ENCODE results near the gene LAMA1.
A peak's percentile ranks its signal among the peaks of the same experiment; 100 is the strongest.
"Not testable (repeated sequence)": the region's sequence is repeated elsewhere in the genome, so short reads cannot be mapped to it uniquely, and the experiment has no call there.

The LAMA1 gene, protein sequence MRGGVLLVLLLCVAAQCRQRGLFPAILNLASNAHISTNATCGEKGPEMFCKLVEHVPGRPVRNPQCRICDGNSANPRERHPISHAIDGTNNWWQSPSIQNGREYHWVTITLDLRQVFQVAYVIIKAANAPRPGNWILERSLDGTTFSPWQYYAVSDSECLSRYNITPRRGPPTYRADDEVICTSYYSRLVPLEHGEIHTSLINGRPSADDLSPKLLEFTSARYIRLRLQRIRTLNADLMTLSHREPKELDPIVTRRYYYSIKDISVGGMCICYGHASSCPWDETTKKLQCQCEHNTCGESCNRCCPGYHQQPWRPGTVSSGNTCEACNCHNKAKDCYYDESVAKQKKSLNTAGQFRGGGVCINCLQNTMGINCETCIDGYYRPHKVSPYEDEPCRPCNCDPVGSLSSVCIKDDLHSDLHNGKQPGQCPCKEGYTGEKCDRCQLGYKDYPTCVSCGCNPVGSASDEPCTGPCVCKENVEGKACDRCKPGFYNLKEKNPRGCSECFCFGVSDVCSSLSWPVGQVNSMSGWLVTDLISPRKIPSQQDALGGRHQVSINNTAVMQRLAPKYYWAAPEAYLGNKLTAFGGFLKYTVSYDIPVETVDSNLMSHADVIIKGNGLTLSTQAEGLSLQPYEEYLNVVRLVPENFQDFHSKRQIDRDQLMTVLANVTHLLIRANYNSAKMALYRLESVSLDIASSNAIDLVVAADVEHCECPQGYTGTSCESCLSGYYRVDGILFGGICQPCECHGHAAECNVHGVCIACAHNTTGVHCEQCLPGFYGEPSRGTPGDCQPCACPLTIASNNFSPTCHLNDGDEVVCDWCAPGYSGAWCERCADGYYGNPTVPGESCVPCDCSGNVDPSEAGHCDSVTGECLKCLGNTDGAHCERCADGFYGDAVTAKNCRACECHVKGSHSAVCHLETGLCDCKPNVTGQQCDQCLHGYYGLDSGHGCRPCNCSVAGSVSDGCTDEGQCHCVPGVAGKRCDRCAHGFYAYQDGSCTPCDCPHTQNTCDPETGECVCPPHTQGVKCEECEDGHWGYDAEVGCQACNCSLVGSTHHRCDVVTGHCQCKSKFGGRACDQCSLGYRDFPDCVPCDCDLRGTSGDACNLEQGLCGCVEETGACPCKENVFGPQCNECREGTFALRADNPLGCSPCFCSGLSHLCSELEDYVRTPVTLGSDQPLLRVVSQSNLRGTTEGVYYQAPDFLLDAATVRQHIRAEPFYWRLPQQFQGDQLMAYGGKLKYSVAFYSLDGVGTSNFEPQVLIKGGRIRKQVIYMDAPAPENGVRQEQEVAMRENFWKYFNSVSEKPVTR (N-terminal part only)

DNA sequence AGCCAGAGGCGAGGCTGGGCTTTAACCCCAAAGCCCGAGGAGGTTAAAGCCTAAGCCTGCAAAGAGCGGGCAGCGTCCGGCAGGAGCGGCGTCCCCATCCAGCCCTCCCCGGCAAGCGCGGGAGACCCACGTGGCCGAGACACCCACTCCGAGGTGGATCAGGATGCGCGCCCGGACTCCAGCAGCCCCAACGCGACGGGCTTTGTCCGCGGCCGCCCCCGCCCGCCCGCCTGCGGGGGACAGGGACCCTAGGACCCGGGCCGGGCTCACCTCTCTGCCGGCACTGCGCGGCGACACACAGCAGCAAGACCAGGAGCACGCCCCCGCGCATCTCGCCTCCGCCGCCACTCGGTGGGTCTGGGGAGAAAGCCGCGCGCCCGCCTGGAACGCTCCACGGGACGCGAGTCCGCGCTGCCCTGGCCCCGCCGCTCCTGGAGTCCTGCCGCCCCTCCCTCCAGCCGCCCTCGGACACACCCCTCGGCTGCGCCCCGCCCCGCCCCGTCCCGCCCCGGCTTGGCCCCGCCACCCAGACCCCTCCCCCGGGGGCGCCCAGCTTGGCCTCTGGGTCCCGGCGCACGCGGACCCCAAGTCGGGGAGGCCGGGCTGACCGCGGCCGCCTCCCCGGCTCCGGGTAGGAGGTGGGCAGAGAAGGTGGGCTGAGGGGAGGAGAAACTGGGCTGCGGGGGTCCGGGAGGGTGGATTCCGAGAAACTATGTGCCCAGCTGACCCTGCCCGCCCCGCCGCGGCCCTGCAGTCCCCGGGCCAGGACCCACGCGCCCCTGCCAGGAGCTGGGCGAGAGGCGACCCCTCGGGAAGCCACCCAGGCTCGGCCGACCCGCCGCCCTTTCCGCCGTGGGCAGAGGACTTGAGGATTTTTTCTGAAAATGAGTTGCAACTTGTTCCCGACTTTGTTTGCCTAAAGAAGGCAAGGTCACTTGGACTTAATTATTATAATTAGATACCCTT lies at the start of gene LAMA1:
LAMA1 (minus strand) TSS at position 408 of the 966 bp plus-strand sequence; CDS start at position 331, 77 bp downstream.
- DNase-seq (ENCODE audit: low spot score), result peak; percentile 76

DNA sequence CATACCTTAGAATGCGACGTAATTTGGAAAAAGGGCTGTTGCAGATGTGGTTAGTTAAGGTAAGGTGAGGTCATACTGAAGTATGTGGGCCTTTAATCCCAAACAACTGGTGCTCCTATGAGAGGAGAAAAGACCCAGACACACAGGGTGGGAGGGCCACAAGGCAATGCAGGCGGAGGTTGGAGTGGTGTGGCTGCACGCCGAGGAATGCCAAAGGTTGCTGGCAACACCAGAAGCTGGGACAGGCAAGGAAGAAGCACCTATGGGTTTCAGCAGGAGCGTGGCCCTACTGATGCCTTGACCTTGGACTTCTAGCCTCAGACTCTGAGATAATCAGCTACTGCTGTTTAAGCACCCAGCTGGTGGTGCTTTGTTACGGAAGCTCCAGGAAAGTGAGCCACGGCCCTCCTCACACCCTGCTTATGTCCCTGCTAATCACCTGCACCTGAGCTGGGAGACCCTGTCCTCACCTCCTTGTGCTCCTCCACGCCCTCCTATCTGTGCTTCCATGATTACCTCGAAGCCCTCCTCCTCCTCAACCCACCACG lies 48.3 kb upstream of the LAMA1 start:
- no peak for DNase-seq (ENCODE audit: low spot score)

DNA sequence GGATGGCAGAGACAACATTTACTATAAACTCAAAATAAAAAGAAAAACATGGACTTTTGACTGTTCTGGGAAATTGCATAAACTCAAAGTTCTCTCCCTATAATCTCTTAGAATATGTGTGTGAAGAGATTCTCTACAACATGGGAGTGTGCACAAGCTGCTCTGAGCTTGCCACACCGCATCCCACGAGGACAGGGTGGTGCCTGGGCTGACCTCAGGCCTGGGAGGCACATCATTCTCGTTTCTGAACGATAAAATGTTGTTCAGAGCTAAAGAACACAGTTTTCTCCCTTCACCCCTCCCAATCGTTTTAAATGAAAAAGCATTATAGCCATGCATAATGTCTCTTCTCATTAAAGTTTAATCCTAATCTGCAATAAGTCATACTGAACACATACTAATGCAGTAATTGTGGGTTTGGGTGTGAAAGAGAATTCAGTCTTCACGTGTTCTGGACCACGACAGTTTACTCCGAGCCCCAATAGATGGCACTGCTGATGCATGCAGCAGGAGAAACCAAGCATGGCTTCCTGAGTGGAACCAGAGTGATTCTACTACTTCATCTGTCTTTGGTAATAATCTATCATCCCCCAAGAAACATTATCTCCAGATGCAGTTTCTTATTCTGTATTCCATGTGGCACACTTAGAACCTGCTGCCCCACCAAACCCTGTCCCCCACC lies 46.9 kb upstream of the LAMA1 start:
- DNase-seq (ENCODE audit: low spot score), result no peak

DNA sequence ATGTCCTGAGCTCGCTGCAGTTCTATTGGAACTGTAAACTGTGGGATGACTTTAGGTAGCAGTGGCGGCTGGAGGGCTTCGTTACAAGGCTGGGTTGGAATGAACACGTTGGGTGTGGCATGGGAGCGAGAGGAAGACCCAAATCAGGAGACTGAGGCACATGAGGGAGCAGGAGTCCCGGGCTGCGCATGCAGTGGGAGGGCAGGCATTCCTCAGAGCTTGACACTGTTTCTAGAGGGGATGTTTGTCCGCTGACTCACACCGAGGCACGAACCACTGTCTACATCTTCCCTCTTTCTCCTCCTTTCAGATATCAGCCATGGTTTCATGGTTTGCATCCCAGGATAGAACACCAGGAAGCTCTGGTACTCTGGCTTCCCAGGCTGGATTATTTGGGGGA lies 40.6 kb upstream of the LAMA1 start:
- DNase-seq (ENCODE audit: low spot score), result no peak

DNA sequence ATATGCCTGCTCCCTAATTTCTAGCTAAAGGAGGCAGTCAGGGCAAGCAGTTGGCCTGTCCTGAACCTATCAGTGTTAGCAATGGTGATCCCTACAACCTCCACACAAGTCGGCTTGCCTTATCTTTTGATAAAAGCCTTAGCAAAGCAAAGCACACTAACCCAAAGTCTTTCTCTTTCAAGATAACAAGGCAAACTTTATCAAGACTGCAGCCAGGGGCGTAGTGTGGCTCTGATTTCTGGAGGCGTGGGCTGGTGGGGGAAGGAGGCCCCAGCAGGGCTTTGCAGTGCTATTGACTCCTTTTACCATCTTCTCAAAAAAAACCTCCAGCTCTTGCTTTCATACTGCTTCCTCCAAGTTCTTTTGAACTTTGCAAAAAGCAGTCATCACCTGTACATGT lies 40.2 kb upstream of the LAMA1 start:
- DNase-seq (ENCODE audit: low spot score), result no peak

DNA sequence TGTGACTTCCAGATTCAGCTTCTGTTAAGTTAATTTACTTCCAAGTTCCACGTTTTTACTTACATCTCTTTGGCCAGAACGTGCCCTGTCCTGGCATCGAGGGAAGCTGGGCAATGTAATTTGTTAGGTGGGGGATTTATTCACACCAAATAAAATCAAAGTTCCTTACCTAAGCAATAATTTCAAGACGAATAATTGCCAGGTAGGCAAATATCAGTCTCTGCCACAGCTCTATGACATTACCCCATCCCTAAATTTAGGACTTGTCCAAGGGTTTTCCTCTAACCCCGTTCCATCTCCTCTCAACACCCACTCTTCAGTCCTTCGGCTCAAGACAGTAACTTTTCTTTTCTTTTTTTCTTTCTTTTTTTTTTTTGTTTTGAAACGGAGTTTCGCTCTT lies 38.3 kb upstream of the LAMA1 start:
- DNase-seq (ENCODE audit: low spot score), result no peak

DNA sequence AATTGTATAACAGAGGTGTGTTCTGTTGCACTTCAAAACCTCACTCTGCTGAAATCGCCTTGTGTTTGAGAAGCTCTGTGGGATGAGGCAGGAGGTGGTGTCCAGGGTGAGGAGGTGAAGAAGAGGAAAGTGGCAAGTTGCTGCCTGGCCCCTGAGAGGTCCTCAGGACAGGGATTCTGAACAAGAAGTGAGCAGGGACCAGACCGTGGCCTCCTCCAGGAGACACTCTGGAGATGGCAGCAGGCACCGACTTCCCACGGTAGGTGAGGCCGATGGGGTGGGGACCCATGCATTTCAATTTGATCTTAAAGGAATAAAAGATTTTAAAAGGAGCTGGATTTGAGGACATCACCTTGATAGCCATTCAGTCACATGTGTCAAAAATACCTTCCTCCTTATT lies 37.5 kb upstream of the LAMA1 start:
- DNase-seq (ENCODE audit: low spot score), result no peak

DNA sequence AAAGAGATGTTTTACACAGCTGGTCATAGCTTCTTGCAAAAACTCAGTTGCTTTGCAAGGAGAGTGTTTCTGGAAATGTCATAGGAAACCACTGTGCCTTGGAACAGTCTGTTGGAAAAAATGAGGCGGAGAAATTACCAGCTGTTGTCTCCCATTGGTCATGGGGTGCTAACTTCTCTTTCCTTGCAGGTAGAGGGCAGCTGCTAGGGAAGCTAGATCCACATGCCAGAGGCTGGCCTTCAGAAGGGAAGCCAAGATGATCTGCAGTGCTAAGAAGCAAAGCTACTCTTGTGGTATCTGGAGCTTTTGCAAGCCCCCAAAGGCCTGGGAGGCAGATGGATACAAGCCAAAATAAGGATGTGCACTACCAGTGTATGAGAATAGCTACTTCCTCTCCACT lies 34.8 kb upstream of the LAMA1 start:
- DNase-seq (ENCODE audit: low spot score), result peak; percentile 16

DNA sequence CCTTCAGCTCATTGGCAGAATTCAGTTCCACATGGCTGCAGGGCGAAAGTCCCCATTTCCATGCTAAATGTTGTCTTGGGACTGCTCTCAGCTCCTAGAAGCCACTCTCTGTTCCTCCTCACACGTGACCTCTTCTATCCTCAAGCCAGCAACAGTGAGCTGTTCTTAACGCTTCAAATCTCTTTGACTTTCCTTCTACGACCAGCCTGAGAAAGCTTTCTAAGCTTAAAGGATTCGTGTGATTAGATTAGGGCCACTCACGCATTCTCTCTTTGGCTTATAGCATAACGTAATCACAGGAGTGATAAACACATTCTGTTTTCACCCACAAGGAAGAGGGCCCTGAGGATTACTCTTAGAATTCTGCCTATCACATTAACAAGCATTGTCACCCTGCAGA lies 29.8 kb upstream of the LAMA1 start:
- DNase-seq (ENCODE audit: low spot score), result peak; percentile 70

DNA sequence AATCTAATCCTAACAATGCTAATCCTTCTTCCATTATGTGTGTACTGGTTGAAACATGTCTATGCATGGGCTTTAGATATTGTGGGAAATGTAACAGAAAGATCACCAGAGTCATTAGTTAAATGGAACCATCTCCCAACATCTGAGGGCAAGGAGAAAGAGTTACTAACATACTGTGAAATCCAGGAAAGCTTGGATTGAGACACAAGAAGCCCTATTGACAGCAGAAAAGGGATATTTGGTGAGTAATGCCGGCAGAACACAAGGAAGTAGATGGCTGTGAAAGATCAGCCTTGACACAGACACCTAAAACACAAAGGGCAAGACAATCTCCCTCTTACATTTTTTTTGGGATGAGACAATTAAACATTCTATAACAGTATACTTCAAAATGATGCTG lies 28.5 kb upstream of the LAMA1 start:
- DNase-seq (ENCODE audit: low spot score), result no peak

DNA sequence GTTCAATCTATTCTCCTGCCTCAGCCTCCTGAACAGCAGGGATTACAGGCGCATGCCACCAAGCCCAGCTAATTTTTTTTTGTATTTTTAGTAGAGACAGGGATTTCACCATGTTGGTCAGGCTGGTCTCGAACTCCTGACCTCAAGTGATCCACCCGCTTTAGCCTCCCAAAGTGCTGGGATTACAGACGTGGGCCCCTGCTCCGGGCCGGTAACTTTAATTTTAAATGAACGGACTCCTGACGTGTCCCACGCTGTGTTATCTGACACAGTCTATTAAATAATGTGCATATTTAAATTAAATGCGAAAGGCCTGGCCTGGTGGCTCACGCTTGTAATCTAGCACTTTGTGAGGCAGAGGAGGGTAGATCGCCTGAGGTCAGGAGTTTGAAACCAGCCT lies 27.3 kb upstream of the LAMA1 start:
- not testable (repeated sequence) for DNase-seq (ENCODE audit: low spot score)

DNA sequence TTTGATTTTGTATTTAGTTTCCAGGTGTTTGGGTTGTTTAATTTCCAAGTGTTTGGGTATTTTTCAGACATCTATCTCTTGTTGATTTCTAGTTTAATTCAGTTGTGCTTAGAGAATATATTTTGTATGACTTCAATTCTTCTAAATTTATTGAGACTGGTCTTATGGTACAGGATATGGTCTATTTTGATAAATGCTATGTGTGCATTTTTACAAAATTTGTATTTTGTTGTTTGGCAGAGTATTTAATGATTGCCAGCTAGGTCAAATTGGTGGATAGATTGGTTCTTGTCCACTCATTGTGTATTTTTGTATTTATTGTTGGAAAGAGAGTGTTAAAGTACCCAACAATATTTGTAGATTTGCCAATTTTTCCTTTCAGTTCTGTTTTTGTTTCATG lies 23.7 kb upstream of the LAMA1 start:
- DNase-seq (ENCODE audit: low spot score), result no peak

DNA sequence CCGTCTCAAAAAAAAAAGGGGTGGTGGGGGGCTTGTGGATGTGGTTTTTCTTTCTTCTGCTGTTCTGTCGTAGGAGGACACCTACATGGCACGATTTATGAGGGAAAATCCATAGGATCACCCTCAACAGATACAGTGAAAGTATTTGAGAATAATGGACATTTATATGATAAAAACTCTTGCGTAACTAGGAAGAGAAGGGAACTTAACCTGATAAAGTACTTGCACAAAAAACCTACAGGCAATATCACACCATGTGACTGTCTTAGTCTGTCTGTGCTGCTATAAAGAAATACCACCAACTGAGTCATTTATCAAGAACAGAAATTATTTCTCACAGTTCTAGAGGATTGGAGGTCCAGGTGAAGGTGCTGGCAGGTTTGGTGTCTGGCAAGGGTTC lies 21.8 kb upstream of the LAMA1 start:
- no peak for DNase-seq (ENCODE audit: low spot score)

DNA sequence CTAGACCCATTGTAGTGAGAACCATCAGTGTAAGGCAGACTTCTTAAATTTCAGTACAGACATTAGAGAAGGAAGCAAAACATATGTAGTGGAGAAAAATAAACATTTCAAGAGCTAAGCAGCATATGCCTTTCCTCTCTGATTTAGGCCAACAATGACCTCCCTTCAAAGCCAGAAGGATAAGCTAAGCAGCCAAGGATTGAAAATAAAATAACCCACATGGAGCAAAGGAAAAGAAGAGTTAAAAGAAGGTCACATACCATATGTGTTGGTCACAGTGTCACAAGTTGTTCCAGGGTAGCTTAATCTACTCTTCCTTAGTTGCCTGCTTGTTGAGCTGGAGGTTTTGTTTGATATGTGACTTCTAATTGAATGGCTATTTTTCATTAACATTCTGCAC lies 15.6 kb upstream of the LAMA1 start:
- no peak for DNase-seq (ENCODE audit: low spot score)

DNA sequence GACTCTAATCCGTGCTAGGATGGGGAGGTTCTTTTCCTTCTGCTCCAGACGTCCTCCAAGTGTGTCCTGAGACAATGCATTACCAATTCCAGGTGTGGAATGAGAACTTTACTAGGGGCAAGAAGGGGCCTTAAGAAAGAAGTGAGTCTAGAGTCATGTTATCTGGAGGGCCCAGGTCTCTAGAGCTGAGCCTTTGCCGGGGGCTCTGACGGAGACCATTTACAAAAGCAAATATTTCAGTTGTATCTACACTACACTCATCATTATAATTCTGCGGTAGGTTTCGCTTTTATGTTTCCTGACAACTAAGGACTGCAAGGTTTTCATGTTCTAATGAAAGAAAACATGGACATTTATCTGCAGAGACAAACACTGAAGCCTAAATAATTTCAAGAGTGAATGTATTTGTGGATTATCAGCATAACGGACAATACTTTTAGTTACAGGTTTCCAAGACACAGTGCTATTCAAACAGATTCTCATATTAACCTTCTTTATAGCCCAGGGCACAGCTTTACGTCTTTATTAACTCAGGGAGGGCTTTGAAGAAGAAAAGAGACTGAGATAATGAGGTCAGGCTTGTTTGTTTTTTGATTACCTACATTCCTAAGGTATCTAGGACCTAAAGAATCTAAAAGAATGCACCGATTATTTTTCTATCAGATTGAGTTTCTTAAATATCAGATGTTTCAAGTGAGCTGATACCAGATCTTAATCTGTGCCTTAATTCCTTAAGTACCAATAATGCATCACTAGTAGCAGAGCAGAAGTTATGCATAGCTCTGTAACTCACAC lies 15.0 kb upstream of the LAMA1 start:
- DNase-seq (ENCODE audit: low spot score), result no peak

DNA sequence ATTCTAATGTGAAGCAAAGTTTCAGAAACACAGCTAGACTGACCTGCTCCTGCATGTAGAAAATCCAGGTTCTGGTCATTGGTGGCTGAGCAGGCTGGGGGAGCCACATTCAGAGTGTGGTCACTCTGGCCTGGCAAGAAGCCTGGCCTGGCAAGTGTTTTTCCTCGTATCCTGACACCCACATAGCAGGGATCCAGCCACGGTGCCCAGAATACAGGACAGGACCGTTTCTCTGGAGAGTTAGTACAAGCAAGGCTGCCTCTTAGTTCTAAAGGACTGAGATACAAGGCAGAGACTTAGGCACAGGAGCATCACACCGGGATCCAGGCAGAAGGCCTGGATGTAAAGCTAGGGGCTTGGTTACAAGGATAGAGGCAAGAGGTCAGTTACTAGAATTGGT lies 4.8 kb upstream of the LAMA1 start:
- no peak for DNase-seq (ENCODE audit: low spot score)

DNA sequence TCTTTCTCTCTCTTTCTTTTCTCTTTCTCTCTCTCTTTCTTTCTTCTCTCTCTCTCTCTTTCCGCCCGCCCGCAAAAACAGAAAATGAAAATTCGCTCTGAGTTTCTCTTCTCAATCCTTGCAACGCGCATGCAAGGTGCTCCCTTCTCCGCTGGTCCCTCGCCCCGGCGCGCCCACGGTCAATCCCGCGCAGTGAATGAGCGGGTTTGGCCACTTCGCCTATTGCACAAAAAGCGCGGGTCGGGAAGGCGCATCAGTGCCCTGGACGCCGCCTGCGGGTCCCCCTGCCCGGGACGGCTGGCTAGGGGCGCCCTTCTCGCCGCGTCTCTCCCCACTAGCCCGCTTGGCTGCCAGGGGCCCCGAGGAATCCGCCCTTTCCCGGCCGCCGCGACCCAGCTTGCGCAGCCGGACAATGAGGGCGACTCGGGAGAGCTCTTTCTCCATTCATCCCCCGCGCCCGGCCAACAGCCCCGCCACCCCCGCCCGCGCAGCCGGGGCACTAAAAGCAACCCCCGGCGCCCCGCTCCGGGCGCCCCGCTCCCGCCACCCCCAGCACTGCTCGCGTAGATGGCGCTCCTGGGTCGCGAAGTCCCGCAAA lies 706 bp downstream of the LAMA1 start:
- peak; percentile 71 for DNase-seq (ENCODE audit: low spot score)

DNA sequence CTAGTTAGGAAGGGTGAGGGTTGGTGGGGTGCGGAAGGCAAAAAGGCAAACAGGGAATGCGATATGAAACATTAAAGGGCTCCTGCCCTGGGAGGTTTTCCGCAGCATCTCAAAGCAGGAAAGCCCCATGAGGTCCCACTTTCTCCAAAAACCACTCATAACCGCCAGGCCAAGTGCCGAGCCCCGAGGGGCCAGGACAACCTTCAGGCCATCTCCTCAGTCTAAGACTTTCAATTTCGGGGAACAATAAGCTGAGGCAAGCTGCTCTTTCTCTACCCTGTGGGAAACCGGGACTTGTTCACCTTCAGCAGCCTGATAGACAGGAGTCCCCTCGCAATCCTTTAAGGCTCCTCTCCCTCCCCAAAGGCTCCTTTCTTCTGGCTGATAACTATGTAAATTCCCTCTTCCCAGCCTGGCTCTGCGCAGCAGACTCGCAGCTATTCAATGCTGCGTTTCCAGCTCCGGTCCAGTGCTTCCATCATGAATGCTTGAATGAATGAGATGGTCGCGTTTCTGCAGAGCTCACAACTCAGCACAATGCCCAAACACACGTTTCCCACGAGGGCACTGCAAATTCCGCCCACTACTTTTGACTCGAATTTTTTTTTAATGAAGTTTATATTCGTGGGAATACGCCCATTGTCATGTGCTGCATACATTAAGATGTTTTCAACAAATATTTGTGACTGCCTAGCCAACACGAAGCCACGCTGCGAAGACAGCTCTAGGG lies 1.4 kb downstream of the LAMA1 start:
- peak; percentile 46 for DNase-seq (ENCODE audit: low spot score)
